ENCODE measurements around the gene TLCD3A. TPM values are rescaled to one million over a fixed set of nuclear protein-coding genes. Genes with fewer than 3 reads are reported as not detected.
"Not testable (repeated sequence)": the region's sequence is repeated elsewhere in the genome, so short reads cannot be mapped to it uniquely, and the experiment has no call there.

TLCD3A gene
- polyA plus RNA-seq, 1 donor, result 26.5 TPM

DNA sequence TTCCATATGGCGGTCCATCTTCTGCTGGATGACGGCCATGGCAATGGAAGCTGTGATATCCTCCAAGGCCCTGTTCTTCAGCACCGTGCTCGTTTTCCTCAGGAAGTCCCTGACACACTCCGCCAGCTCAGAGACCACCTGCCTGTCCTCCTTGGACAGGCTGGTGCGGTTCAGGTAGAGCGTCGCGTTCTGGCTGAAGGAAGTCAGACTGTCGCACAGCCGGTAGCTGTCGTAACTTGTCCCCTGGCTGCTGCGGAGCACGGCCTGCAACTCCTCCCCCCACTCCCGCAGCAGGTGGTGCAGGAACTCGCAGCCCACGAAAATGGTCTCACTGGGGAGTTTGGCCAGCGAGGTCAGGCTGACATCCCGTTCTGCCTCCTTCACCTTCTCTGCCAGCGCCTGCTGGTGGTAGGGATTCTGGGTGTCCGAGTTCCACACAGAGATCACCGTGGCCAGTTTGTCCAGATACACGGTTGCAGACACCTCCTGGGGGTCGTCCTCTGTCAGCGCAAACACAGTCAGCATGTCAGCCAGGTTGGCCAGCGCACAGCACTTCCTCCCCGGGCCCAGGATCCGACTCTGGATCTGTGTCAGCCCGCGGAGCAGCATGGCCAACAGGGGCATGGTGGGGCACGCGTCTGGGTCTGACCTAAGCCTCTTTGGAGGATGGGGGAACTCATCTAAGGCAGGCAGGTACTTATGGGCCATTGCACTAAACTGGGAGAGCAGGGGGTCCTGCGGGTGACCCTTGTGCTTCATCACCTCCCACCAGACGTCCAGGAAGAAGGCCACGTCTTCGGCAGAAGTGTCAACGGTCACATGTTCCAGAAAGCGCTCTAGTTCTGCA lies 14.6 kb downstream of the TLCD3A start:
- H3K36me3 ChIP-seq (ENCODE audit: control insufficient read depth, insufficient read depth, low read length), result peaks cover 62% of the 10 kb centered on the region
- no CpG with 5 or more reads among the region's 38 CpGs for WGBS (ENCODE audit: insufficient coverage, low lambda C conversion rate)
- DNase-seq, result no peak
- H3K27me3 ChIP-seq (ENCODE audit: control insufficient read depth, insufficient read depth, low read length), result no peaks in the 10 kb centered on the region
- no peak overlapping the region for H3K27ac ChIP-seq (ENCODE audit: low read length)
- no peaks in the 10 kb centered on the region for H3K9me3 ChIP-seq (ENCODE audit: control insufficient read depth, low read depth, low read length)
- peaks cover 10% of the 10 kb centered on the region for H3K4me1 ChIP-seq (ENCODE audit: control insufficient read depth, insufficient read depth, low read length)
- H3K4me3 ChIP-seq (ENCODE audit: low read length), result no peak overlapping the region

- H3K36me3 ChIP-seq (ENCODE audit: control insufficient read depth, insufficient read depth, low read length), result peaks cover 48% of the 10 kb centered on the region
- peaks cover 13% of the 10 kb centered on the region for H3K4me1 ChIP-seq (ENCODE audit: control insufficient read depth, insufficient read depth, low read length)
- H3K9me3 ChIP-seq (ENCODE audit: control insufficient read depth, low read depth, low read length); DNase-seq; H3K4me3 ChIP-seq (ENCODE audit: low read length); H3K27me3 ChIP-seq (ENCODE audit: control insufficient read depth, insufficient read depth, low read length); H3K27ac ChIP-seq (ENCODE audit: low read length): not testable (repeated sequence)
- WGBS (ENCODE audit: insufficient coverage, low lambda C conversion rate), result no CpG with 5 or more reads among the region's 4 CpGs
These were observed 16.2 kb downstream of the TLCD3A start for GRCh38 chr17:748604-749003.

- not testable (repeated sequence) for H3K27ac ChIP-seq (ENCODE audit: low read length); DNase-seq; H3K9me3 ChIP-seq (ENCODE audit: control insufficient read depth, low read depth, low read length); H3K4me3 ChIP-seq (ENCODE audit: low read length); H3K27me3 ChIP-seq (ENCODE audit: control insufficient read depth, insufficient read depth, low read length)
- Histone ChIP-seq H3K4me1 (ENCODE audit: control insufficient read depth, insufficient read depth, low read length) (peaks cover 13% of the 10 kb centered on the region), H3K36me3 (ENCODE audit: control insufficient read depth, insufficient read depth, low read length) (peaks cover 40% of the 10 kb centered on the region)
- WGBS (ENCODE audit: insufficient coverage, low lambda C conversion rate), result no CpG with 5 or more reads among the region's 7 CpGs
These were observed 17.0 kb downstream of the TLCD3A start for GRCh38 chr17:749359-749758.

- Histone ChIP-seq H3K36me3 (ENCODE audit: control insufficient read depth, insufficient read depth, low read length) (peaks cover 28% of the 10 kb centered on the region), H3K27me3 (ENCODE audit: control insufficient read depth, insufficient read depth, low read length) (no peaks in the 10 kb centered on the region), H3K4me3 (ENCODE audit: low read length) (peak overlapping the region; percentile 64), H3K27ac (ENCODE audit: low read length) (no peak overlapping the region), H3K4me1 (ENCODE audit: control insufficient read depth, insufficient read depth, low read length) (peaks cover 13% of the 10 kb centered on the region), H3K9me3 (ENCODE audit: control insufficient read depth, low read depth, low read length) (no peaks in the 10 kb centered on the region)
- WGBS (ENCODE audit: insufficient coverage, low lambda C conversion rate), result no CpG with 5 or more reads among the region's 8 CpGs
- no peak for DNase-seq
These were observed 18.1 kb downstream of the TLCD3A start for GRCh38 chr17:750431-751037.

GRCh38 chr17:751269-752001 lies 19.0 kb downstream of the TLCD3A start:
- Histone ChIP-seq H3K4me3 (ENCODE audit: low read length) (peak overlapping the region; percentile 64), H3K4me1 (ENCODE audit: control insufficient read depth, insufficient read depth, low read length) (peaks cover 13% of the 10 kb centered on the region), H3K27me3 (ENCODE audit: control insufficient read depth, insufficient read depth, low read length) (no peaks in the 10 kb centered on the region), H3K36me3 (ENCODE audit: control insufficient read depth, insufficient read depth, low read length) (peaks cover 19% of the 10 kb centered on the region), H3K9me3 (ENCODE audit: control insufficient read depth, low read depth, low read length) (no peaks in the 10 kb centered on the region), H3K27ac (ENCODE audit: low read length) (peak overlapping the region; percentile 8)
- peak; percentile 19 to 67 for DNase-seq
- WGBS (ENCODE audit: insufficient coverage, low lambda C conversion rate), result no CpG with 5 or more reads among the region's 49 CpGs

- Histone ChIP-seq H3K27me3 (ENCODE audit: control insufficient read depth, insufficient read depth, low read length) (no peaks in the 10 kb centered on the region), H3K4me3 (ENCODE audit: low read length) (peak within 1 kb of the TSS; percentile 64), H3K9me3 (ENCODE audit: control insufficient read depth, low read depth, low read length) (no peaks in the 10 kb centered on the region), H3K27ac (ENCODE audit: low read length) (peak within 1 kb of the TSS; percentile 21), H3K4me1 (ENCODE audit: control insufficient read depth, insufficient read depth, low read length) (peaks cover 13% of the 10 kb centered on the region), H3K36me3 (ENCODE audit: control insufficient read depth, insufficient read depth, low read length) (peaks cover 16% of the 10 kb centered on the region)
- no CpG with 5 or more reads among the region's 87 CpGs for WGBS (ENCODE audit: insufficient coverage, low lambda C conversion rate)
- peak; percentile 89 to 92 for DNase-seq
These were observed 19.7 kb downstream of the TLCD3A start, which contains the start of gene GEMIN4 for GRCh38 chr17:752002-752619. GEMIN4 (minus strand) TSS chr17:752264; CDS start chr17:752142, 122 bp downstream.

DNA sequence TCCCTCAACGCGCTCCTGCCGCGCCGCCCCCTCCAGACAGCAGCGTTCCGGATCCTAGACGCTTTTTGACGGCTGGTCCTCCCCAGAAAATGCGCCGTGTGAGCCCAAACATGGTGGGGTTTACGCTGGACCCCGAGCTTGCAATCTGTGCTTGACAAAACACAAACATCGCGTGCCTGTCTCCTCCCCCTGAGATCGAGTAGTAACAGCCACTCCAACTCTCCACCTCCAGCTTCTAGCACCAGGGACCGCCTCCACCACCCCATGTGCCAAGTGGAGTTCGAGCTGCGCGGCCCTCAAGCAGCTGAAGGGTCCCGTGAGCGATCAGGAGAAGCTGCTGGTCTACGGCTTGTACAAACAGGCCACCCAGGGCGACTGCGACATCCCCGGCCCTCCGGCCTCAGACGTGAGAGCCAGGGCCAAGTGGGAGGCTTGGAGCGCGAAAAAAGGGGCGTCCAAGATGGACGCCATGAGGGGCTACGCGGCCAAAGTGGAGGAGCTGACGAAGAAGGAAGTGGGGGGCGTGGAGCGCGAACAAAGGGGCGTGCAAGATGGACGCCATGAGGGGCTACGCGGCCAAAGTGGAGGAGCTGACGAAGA lies 20.3 kb downstream of the TLCD3A start:
- Histone ChIP-seq H3K27ac (ENCODE audit: low read length) (peak overlapping the region; percentile 21), H3K4me1 (ENCODE audit: control insufficient read depth, insufficient read depth, low read length) (peaks cover 13% of the 10 kb centered on the region), H3K4me3 (ENCODE audit: low read length) (peak overlapping the region; percentile 64), H3K9me3 (ENCODE audit: control insufficient read depth, low read depth, low read length) (no peaks in the 10 kb centered on the region), H3K27me3 (ENCODE audit: control insufficient read depth, insufficient read depth, low read length) (no peaks in the 10 kb centered on the region), H3K36me3 (ENCODE audit: control insufficient read depth, insufficient read depth, low read length) (peaks cover 10% of the 10 kb centered on the region)
- peak; percentile 63 to 68 for DNase-seq
- WGBS (ENCODE audit: insufficient coverage, low lambda C conversion rate), result no CpG with 5 or more reads among the region's 43 CpGs

- Histone ChIP-seq H3K27me3 (ENCODE audit: control insufficient read depth, insufficient read depth, low read length) (no peaks in the 10 kb centered on the region), H3K4me3 (ENCODE audit: low read length) (no peak overlapping the region), H3K27ac (ENCODE audit: low read length) (no peak overlapping the region), H3K36me3 (ENCODE audit: control insufficient read depth, insufficient read depth, low read length) (peaks cover 8% of the 10 kb centered on the region), H3K9me3 (ENCODE audit: control insufficient read depth, low read depth, low read length) (no peaks in the 10 kb centered on the region), H3K4me1 (ENCODE audit: control insufficient read depth, insufficient read depth, low read length) (peaks cover 13% of the 10 kb centered on the region)
- 93% methylated on average over 6 of the region's 13 CpGs for WGBS (ENCODE audit: insufficient coverage, low lambda C conversion rate)
- no peak for DNase-seq
These were observed 21.0 kb downstream of the TLCD3A start for GRCh38 chr17:753418-753817.

DNA sequence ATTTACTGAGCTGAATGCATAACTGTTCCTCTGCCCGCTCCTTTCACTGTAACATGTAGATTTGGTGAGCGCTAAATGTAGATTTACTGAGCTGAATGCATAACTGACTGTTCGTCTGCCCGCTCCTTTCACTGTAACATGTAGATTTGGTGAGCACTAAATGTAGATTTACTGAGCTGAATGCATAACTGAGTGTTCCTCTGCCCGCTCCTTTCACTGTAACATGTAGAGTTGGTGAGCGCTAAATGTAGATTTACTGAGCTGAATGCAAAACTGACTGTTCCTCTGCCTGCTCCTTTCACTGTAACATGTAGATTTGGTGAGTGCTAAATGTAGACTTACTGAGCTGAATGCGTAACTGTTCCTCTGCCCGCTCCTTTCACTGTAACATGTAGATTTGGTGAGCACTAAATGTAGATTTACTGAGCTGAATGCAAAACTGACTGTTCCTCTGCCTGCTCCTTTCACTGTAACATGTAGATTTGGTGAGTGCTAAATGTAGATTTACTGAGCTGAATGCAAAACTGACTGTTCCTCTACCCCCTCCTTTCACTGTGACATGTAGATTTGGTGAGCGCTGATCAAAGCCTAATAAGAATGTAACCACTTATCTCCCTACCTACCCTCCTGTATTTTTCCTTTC lies 23.0 kb downstream of the TLCD3A start:
- WGBS (ENCODE audit: insufficient coverage, low lambda C conversion rate), result 100% methylated on average over 2 of the region's 9 CpGs
- DNase-seq; H3K27ac ChIP-seq (ENCODE audit: low read length); H3K27me3 ChIP-seq (ENCODE audit: control insufficient read depth, insufficient read depth, low read length); H3K9me3 ChIP-seq (ENCODE audit: control insufficient read depth, low read depth, low read length); H3K4me3 ChIP-seq (ENCODE audit: low read length): not testable (repeated sequence)
- Histone ChIP-seq H3K4me1 (ENCODE audit: control insufficient read depth, insufficient read depth, low read length) (peaks cover 11% of the 10 kb centered on the region), H3K36me3 (ENCODE audit: control insufficient read depth, insufficient read depth, low read length) (peaks cover 21% of the 10 kb centered on the region)
